Natural killer cell (primary cell): ENCODE results near the gene LCN6. TPM values are rescaled to one million over a fixed set of nuclear protein-coding genes. Genes with fewer than 3 reads are reported as not detected.
"Not testable (repeated sequence)": the region's sequence is repeated elsewhere in the genome, so short reads cannot be mapped to it uniquely, and the experiment has no call there.

Experiments
- ATAC-seq, 3 donors: fragments of 150-1000 bp in 2 of 3; fragments of 200-7000 bp in 1 of 3; cut with Tn5 transposase; 1 replicate in 1 of 3; 2 replicates in 2 of 3; pipeline ENCODE4 v1.10.0; 2021; ENCODE audit warnings: mild to moderate bottlenecking in 2 of 3, moderate library complexity in 2 of 3
- DNase-seq, 2 donors: peaks; one replicate each; pipeline versions ENCODE4 v3.0.0 to v3.0.0-alpha.2; 2013 to 2021; ENCODE audit warnings: mixed read lengths in 1 of 2
- H3K27ac ChIP-seq: one replicate; pipeline ENCODE4 v1.5.1; 2013; ENCODE audit warnings: mild to moderate bottlenecking, low read length
- H3K27me3 ChIP-seq: one replicate; pipeline ENCODE4 v1.6.1; 2013; ENCODE audit warnings: low read length; ENCODE audit not compliant: control insufficient read depth, insufficient read depth
- H3K36me3 ChIP-seq: one replicate; pipeline ENCODE4 v1.6.1; 2013; ENCODE audit warnings: low read length; ENCODE audit not compliant: control insufficient read depth, insufficient read depth
- H3K4me1 ChIP-seq: one replicate; pipeline ENCODE4 v1.6.1; 2013; ENCODE audit warnings: low read length; ENCODE audit not compliant: control insufficient read depth, insufficient read depth
- H3K4me3 ChIP-seq: one replicate; pipeline ENCODE4 v1.5.1; 2013; ENCODE audit warnings: low read length
- H3K9me3 ChIP-seq: one replicate; pipeline ENCODE4 v1.6.1; 2013; ENCODE audit warnings: low read length; ENCODE audit not compliant: control insufficient read depth, insufficient read depth
- H3K27ac Mint-ChIP-seq, 2 donors: one replicate each; pipeline ENCODE4 v1.8.0; 2022; ENCODE audit warnings: mild to moderate bottlenecking in 2 of 2, mixed read lengths in 2 of 2, moderate library complexity in 1 of 2
- H3K27me3 Mint-ChIP-seq, 2 donors: one replicate each; pipeline ENCODE4 v1.8.0; 2022; ENCODE audit warnings: low read depth in 2 of 2, mixed read lengths in 2 of 2
- H3K36me3 Mint-ChIP-seq: one replicate; pipeline ENCODE4 v1.8.0; 2022; ENCODE audit warnings: mixed read lengths
- H3K4me1 Mint-ChIP-seq, 2 donors: one replicate each; pipeline ENCODE4 v1.8.0; 2022; ENCODE audit warnings: mixed read lengths in 2 of 2
- H3K4me3 Mint-ChIP-seq: one replicate; pipeline ENCODE4 v1.8.0; 2022; ENCODE audit warnings: mild to moderate bottlenecking, moderate library complexity, mixed read lengths
- H3K9me3 Mint-ChIP-seq, 2 donors: one replicate each; pipeline ENCODE4 v1.8.0; 2022; ENCODE audit warnings: mixed read lengths in 2 of 2
- CTCF ChIP-seq: fragments of 200-600 bp; IDR thresholded peaks from one replicate; pipeline ENCODE4 v1.8.0; 2022; ENCODE audit warnings: antibody characterized with exemption
- WGBS: methylation state at CpG from one replicate; pipeline ENCODE4 v1.1.7; 2013; ENCODE audit warnings: missing lambda C conversion rate; ENCODE audit not compliant: insufficient coverage; 5-methylcytosine and 5-hydroxymethylcytosine counted together
- intact Hi-C: fragments of 100-400 bp; cut with micrococcal nuclease; formaldehyde crosslinking; loops from one replicate; pipeline ENCODE4 v1.14.2; 2022
- total RNA-seq, 4 donors: library from RNA; stranded (reverse); fragments of 120-200 nt in 1 of 4; gene quantifications; one replicate each; pipeline versions ENCODE4 v1.2.3 to v1.2.4, GENCODE V29; 2013 to 2022

Gene LCN6
- total RNA-seq, 3 donors from 2014 or later (not counting 1 experiment from before 2014, with no cell fraction given), result not detected

- H3K36me3 Mint-ChIP-seq, result no peaks in the 10 kb centered on the region
- no peak overlapping the region for H3K4me3 ChIP-seq
- peaks cover 9% of the 10 kb centered on the region for H3K9me3 ChIP-seq
- H3K4me1 Mint-ChIP-seq, result peaks cover 0 to 10% of the 10 kb centered on the region in 2 donors
- ATAC-seq (peak; percentile 61 to 89 (median 83)), DNase-seq (peak in 1 of 2 donors; percentile 77)
- no peaks in the 10 kb centered on the region for H3K36me3 ChIP-seq
- TF ChIP-seq CTCF, result no peak
- H3K9me3 Mint-ChIP-seq, result no peaks in the 10 kb centered on the region
- peak overlapping the region in 1 of 2 donors; percentile 26 for H3K27ac Mint-ChIP-seq
- WGBS, result 21% methylated on average over 14 of the region's 16 CpGs
- H3K4me3 Mint-ChIP-seq, result no peak overlapping the region
- H3K4me1 ChIP-seq, result peaks cover 24% of the 10 kb centered on the region
- H3K27ac ChIP-seq, result no peak overlapping the region
- no peaks in the 10 kb centered on the region for H3K27me3 ChIP-seq
- intact Hi-C loops, result no loop called here
- H3K27me3 Mint-ChIP-seq, result peaks cover 8% of the 10 kb centered on the region in 2 donors
Observed at GRCh38 chr9:136769710-136770191, 21.4 kb upstream of the LCN6 start.

GRCh38 chr9:136766410-136767120 lies 18.2 kb upstream of the LCN6 start:
- DNase-seq, result peak in 1 of 2 donors; percentile 72
- H3K36me3 ChIP-seq, H3K27me3 ChIP-seq, ATAC-seq, H3K36me3 Mint-ChIP-seq, H3K27me3 Mint-ChIP-seq, intact Hi-C loops, H3K4me3 ChIP-seq, H3K4me3 Mint-ChIP-seq, H3K9me3 ChIP-seq, H3K9me3 Mint-ChIP-seq, H3K27ac Mint-ChIP-seq, H3K4me1 Mint-ChIP-seq: not testable (repeated sequence)
- Histone ChIP-seq H3K27ac (peak overlapping the region; percentile 48), H3K4me1 (peaks cover 19% of the 10 kb centered on the region)
- WGBS, result 34% methylated on average over 17 of the region's 18 CpGs
- peak; percentile 8 for TF ChIP-seq CTCF

DNA sequence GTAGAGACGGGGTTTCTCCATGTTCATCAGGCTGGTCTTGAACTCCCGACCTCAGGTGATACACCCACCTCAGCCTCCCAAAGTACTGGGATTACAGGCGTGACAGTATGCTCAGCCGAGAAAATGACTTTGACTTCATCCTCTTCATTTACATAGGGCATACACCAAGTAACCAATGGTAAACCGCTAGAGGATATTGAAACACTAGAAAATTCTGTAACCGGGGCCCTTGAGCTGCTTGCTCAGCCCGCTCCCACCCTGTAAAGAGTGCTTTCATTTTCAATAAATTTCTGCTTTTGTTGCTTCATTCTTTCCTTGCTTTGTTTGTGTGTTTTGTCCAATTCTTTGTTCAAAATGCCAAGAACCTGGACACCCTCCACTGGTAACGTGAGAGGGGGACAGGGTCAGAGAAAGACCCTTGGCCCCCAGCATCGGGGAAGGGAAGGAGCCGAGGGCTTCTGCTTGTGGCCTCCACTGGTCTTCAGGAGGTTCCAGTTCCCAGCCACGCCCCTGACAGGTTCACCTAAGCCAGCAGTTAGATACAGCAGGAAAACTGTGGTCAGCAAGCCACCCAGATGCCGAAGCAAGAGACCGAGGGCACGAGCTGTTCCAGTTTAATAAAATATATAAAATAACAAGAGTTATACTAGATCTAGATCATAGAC lies 17.6 kb upstream of the LCN6 start:
- DNase-seq, H3K9me3 Mint-ChIP-seq, H3K27me3 ChIP-seq, intact Hi-C loops, H3K4me1 Mint-ChIP-seq, H3K27ac Mint-ChIP-seq, H3K4me3 Mint-ChIP-seq, H3K4me3 ChIP-seq, H3K27me3 Mint-ChIP-seq, ATAC-seq, H3K9me3 ChIP-seq, H3K36me3 Mint-ChIP-seq, H3K36me3 ChIP-seq: not testable (repeated sequence)
- WGBS, result 64% methylated on average over 11 of the region's 14 CpGs
- peak overlapping the region; percentile 48 for H3K27ac ChIP-seq
- peaks cover 19% of the 10 kb centered on the region for H3K4me1 ChIP-seq

GRCh38 chr9:136765041-136765440 lies 16.7 kb upstream of the LCN6 start:
- no peak for DNase-seq

More at GRCh38 chr9:136765041-136765440, 16.7 kb upstream of the LCN6 start:
- Histone ChIP-seq H3K27ac (no peak overlapping the region), H3K4me1 (peaks cover 19% of the 10 kb centered on the region), H3K9me3 (no peaks in the 10 kb centered on the region), H3K27me3 (no peaks in the 10 kb centered on the region), H3K4me3 (no peak overlapping the region), H3K36me3 (no peaks in the 10 kb centered on the region)
- Mint-ChIP-seq H3K9me3 (no peaks in the 10 kb centered on the region), H3K27me3 (peaks cover 8% of the 10 kb centered on the region in 2 donors), H3K4me3 (no peak overlapping the region), H3K27ac (no peak overlapping the region), H3K4me1 (peaks cover 0 to 5% of the 10 kb centered on the region in 2 donors), H3K36me3 (no peaks in the 10 kb centered on the region)
- no peak for ATAC-seq
- WGBS, result 97% methylated on average over 14 of the region's 14 CpGs
- intact Hi-C loops, result no loop called here
- no peak for TF ChIP-seq CTCF
